Caco-2 (cell line): Measurements from ENCODE around the gene EID1. TPM values are rescaled to one million over a fixed set of nuclear protein-coding genes. Genes with fewer than 3 reads are reported as not detected.

ENCODE experiments used
- BruUV-seq: library from RNA; stranded (reverse); fragments of 400-500 nt; replicated peaks from 2 replicates; lab custom pipeline; 2021; lab: Mats Ljungman, UMichigan
- CTCF ChIA-PET: fragments of 300-600 bp; sonication (Branson Sonifier 250); formaldehyde crosslinking; loops from one replicate; lab custom pipeline; 2022; ENCODE audit warnings: antibody characterized with exemption; lab: Charles Lee
- POLR2A ChIA-PET: fragments of 300-600 bp; sonication (Branson Sonifier 250); formaldehyde crosslinking; loops from one replicate; lab custom pipeline; 2022; ENCODE audit warnings: antibody characterized with exemption; lab: Charles Lee
- DNase-seq, 2 experiments: peaks; one replicate each; pipeline versions ENCODE4 v3.0.0 to v3.0.0-alpha.2; 2020 to 2022
- H3K27me3 ChIP-seq: replicated peaks from 2 replicates; pipeline ENCODE4 v1.6.0; 2011; ENCODE audit warnings: low read length; ENCODE audit not compliant: control insufficient read depth, insufficient read depth
- H3K36me3 ChIP-seq: 2 replicates; pipeline ENCODE4 v1.5.1; 2011; ENCODE audit warnings: low read length; ENCODE audit not compliant: control insufficient read depth, insufficient read depth
- H3K4me1 ChIP-seq: fragments of 250-450 bp; sonication (Bioruptor Pico); 2 replicates; pipeline ENCODE4 v1.5.1; 2020; ENCODE audit warnings: mild to moderate bottlenecking
- H3K4me3 ChIP-seq: 2 replicates; pipeline ENCODE4 v1.5.1; 2011; ENCODE audit warnings: low read depth, mild to moderate bottlenecking, control low read depth, low read length
- H3K9me3 ChIP-seq: fragments of 250-450 bp; sonication (Bioruptor Pico); 2 replicates; pipeline ENCODE4 v1.5.1; 2020; ENCODE audit warnings: mild to moderate bottlenecking, moderate library complexity
- H3K27ac Mint-ChIP-seq: one replicate; pipeline ENCODE4 v1.8.0; 2022; ENCODE audit warnings: mixed read lengths; ENCODE audit not compliant: unreplicated experiment
- H3K27me3 Mint-ChIP-seq: one replicate; pipeline ENCODE4 v1.8.0; 2022; ENCODE audit warnings: mixed read lengths; ENCODE audit not compliant: insufficient read depth, unreplicated experiment
- H3K36me3 Mint-ChIP-seq: one replicate; pipeline ENCODE4 v1.8.0; 2022; ENCODE audit warnings: mild to moderate bottlenecking, mixed read lengths; ENCODE audit not compliant: insufficient read depth, unreplicated experiment
- H3K4me1 Mint-ChIP-seq: one replicate; pipeline ENCODE4 v1.8.0; 2022; ENCODE audit warnings: low read depth, mixed read lengths; ENCODE audit not compliant: unreplicated experiment
- H3K4me3 Mint-ChIP-seq: one replicate; pipeline ENCODE4 v1.8.0; 2022; ENCODE audit warnings: mild to moderate bottlenecking, moderate library complexity, mixed read lengths; ENCODE audit not compliant: unreplicated experiment
- H3K9me3 Mint-ChIP-seq: one replicate; pipeline ENCODE4 v1.8.0; 2022; ENCODE audit warnings: mixed read lengths; ENCODE audit not compliant: unreplicated experiment
- CTCF ChIP-seq, 2 experiments: fragments of 200-600 bp in 1 of 2; IDR thresholded peaks; 1 replicate in 1 of 2; 2 replicates in 1 of 2; pipeline versions ENCODE4 v1.5.1 to v1.8.0; 2011 to 2022; ENCODE audit warnings: antibody characterized with exemption in 1 of 2, control low read depth in 1 of 2, inconsistent platforms in 1 of 2, low read depth in 1 of 2, low read length in 1 of 2, mild to moderate bottlenecking in 1 of 2, moderate library complexity in 1 of 2; ENCODE audit not compliant: insufficient read depth in 1 of 2, severe bottlenecking in 1 of 2, unreplicated experiment in 1 of 2
- intact Hi-C: fragments of 100-400 bp; cut with micrococcal nuclease; formaldehyde crosslinking; loops from one replicate; pipeline ENCODE4 v1.10.0; 2022; ENCODE audit not compliant: unreplicated experiment
- total RNA-seq: library from RNA; stranded (reverse); gene quantifications from 2 replicates; pipeline ENCODE4 v1.2.3, GENCODE V29; 2022

Gene EID1
- total RNA-seq, 1 experiment from 2014 or later = 63.6 TPM

- H3K27ac Mint-ChIP-seq = no peak overlapping the region
These were observed 38.8 kb downstream of the EID1 start for GRCh38 chr15:48916721-48917120.

GRCh38 chr15:48922046-48922445, 44.1 kb downstream of the EID1 start:
- H3K4me3 Mint-ChIP-seq = no peak overlapping the region
- Histone ChIP-seq H3K4me1 (no peaks in the 10 kb centered on the region), H3K9me3 (no peaks in the 10 kb centered on the region), H3K27me3 (no peaks in the 10 kb centered on the region), H3K36me3 (no peaks in the 10 kb centered on the region), H3K4me3 (no peak overlapping the region)
- H3K36me3 Mint-ChIP-seq = no peaks in the 10 kb centered on the region
- intact Hi-C loops = no loop called here
- POLR2A ChIA-PET = no interaction called here
- CTCF ChIA-PET = no interaction called here
- H3K9me3 Mint-ChIP-seq = no peaks in the 10 kb centered on the region
- DNase-seq = no peak
- TF ChIP-seq CTCF (IDR thresholded peaks at IDR 0.05; ENCODE audit: insufficient read depth in 1 of 2, low read depth in 1 of 2, low read length in 1 of 2, severe bottlenecking in 1 of 2, unreplicated experiment in 1 of 2) = no peak
- H3K27me3 Mint-ChIP-seq = peaks cover 11% of the 10 kb centered on the region
- BruUV-seq = no TSS peak
- H3K27ac Mint-ChIP-seq = no peak overlapping the region
- no peaks in the 10 kb centered on the region for H3K4me1 Mint-ChIP-seq

More at GRCh38 chr15:48916721-48917120, 38.8 kb downstream of the EID1 start:
- TF ChIP-seq CTCF (IDR thresholded peaks at IDR 0.05; ENCODE audit: insufficient read depth in 1 of 2, low read depth in 1 of 2, low read length in 1 of 2, severe bottlenecking in 1 of 2, unreplicated experiment in 1 of 2) = no peak
- Mint-ChIP-seq H3K36me3 (no peaks in the 10 kb centered on the region), H3K27me3 (peaks cover 3% of the 10 kb centered on the region), H3K4me3 (no peak overlapping the region), H3K4me1 (no peaks in the 10 kb centered on the region), H3K9me3 (no peaks in the 10 kb centered on the region)
- H3K9me3 ChIP-seq = no peaks in the 10 kb centered on the region
- POLR2A ChIA-PET = no interaction called here
- CTCF ChIA-PET = no interaction called here
- BruUV-seq = no TSS peak
- intact Hi-C loops = no loop called here
- no peak overlapping the region for H3K4me3 ChIP-seq
- DNase-seq = no peak
- H3K4me1 ChIP-seq = no peaks in the 10 kb centered on the region
- H3K27me3 ChIP-seq = no peaks in the 10 kb centered on the region
- H3K36me3 ChIP-seq = no peaks in the 10 kb centered on the region

- DNase-seq = no peak
- no peaks in the 10 kb centered on the region for H3K36me3 Mint-ChIP-seq
- no peaks in the 10 kb centered on the region for H3K9me3 Mint-ChIP-seq
- H3K27me3 Mint-ChIP-seq = peaks cover 14% of the 10 kb centered on the region
- no peak overlapping the region for H3K4me3 ChIP-seq
- no peaks in the 10 kb centered on the region for H3K36me3 ChIP-seq
- H3K4me1 ChIP-seq = no peaks in the 10 kb centered on the region
- intact Hi-C loops = no loop called here
- TF ChIP-seq CTCF (IDR thresholded peaks at IDR 0.05; ENCODE audit: insufficient read depth in 1 of 2, low read depth in 1 of 2, low read length in 1 of 2, severe bottlenecking in 1 of 2, unreplicated experiment in 1 of 2) = no peak
- no TSS peak for BruUV-seq
- CTCF ChIA-PET = no interaction called here
- POLR2A ChIA-PET = no interaction called here
- H3K4me1 Mint-ChIP-seq = no peaks in the 10 kb centered on the region
- no peak overlapping the region for H3K4me3 Mint-ChIP-seq
- H3K27ac Mint-ChIP-seq = no peak overlapping the region
- no peaks in the 10 kb centered on the region for H3K27me3 ChIP-seq
- no peaks in the 10 kb centered on the region for H3K9me3 ChIP-seq
These were observed 46.8 kb downstream of the EID1 start for GRCh38 chr15:48924528-48925393.
